GM19023 (cell line): ENCODE data around the gene UGT1A6.

Source experiments
- ATAC-seq: cut with Tn5 transposase; IDR thresholded peaks from one replicate; pipeline ENCODE4 v1.9.1; 2021; ENCODE audit warnings: mild to moderate bottlenecking, moderate library complexity; ENCODE audit not compliant: unreplicated experiment

UGT1A6 gene

DNA sequence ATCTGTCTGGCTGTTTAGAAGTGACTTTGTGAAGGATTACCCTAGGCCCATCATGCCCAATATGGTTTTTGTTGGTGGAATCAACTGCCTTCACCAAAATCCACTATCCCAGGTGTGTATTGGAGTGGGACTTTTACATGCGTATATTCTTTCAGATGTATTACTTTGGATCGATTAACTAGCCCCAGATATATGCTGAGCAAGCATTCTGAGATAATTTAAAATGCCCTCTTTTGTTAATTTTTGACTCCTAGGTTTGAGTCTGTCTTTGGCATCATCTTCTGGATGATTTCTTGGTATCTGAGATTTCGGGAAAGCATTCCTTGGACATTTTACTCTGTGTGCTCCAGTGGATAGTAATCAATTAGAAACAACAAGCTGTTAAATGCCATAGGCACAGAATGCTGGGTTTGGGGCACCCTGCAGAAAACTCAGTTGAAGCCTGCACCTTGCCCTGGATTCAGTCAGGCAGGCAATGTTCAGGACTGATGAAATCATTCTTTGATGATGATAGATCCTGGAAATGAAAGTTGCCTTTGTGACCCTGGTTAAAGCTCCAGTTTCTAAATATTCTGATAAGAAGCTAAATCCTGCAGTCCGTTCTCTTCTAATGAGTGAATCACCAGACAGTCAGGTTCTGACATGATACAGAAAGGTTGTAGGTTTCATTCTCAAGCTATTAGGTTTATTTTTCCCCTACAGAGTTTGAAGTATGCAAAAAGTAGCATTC is 68.5 kb downstream of the UGT1A6 start:
- ATAC-seq, result no peak

DNA sequence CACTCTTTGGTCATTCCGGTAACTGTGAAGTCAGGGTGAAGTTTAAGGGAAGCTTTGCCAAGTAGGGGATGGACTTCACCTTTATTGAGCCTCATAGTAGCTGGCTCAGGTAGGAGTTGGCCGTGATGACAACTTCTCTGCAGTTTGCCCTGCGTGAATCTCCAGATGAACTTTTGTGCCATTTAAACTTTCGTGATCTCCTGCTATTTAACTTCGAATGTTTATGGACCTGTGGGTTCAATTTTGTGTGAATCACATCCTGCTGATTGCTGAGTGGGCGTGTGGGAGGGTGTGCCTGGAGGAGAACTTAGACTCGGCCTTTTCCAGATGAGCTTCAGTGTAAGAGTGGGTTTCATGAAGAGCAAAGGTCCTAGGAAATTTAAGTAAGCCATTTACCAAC is 71.6 kb downstream of the UGT1A6 start:
- no peak for ATAC-seq

DNA sequence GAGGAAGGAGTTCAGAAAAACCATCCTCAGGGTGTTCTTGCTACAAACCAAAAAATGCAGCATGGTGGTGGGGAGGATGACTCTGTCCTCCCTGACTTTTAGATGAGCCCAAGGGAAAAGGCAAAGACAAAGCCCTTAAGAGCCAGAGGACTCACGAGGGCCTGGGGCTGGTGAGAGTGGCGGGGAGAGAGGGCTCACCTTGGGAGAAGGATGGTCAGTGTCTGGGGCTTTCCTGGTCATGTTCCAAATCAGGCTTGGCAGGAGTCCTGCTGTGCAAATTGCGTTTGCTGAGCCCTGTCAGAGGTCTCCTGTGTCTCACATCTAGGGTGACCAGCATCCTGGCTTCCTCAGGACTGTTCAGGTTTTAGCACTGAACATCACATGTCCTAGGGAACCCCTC is 72.1 kb downstream of the UGT1A6 start:
- ATAC-seq, result no peak

DNA sequence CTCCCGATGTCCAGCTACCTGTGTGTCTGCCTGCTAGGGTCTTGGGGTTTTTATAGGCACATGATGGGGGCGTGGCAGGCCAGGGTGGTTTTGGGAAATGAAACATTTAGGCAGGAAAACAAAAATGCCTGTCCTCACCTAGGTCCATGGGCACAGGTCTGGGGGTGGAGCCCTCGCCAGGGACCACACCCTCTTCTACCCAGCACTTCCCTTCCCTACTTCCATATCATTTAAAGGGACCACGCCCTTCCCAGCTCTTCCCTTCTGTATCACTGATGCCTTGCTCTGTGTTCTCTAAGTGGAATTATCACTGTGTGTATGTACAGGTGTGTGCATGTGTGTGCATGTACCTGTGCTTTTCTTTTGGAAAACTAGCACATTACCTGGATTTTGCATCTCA is 73.7 kb downstream of the UGT1A6 start:
- no peak for ATAC-seq

DNA sequence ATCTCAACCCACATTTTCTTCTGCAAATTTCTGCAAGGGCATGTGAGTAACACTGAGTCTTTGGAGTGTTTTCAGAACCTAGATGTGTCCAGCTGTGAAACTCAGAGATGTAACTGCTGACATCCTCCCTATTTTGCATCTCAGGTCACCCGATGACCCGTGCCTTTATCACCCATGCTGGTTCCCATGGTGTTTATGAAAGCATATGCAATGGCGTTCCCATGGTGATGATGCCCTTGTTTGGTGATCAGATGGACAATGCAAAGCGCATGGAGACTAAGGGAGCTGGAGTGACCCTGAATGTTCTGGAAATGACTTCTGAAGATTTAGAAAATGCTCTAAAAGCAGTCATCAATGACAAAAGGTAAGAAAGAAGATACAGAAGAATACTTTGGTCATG is 75.4 kb downstream of the UGT1A6 start:
- no peak for ATAC-seq

DNA sequence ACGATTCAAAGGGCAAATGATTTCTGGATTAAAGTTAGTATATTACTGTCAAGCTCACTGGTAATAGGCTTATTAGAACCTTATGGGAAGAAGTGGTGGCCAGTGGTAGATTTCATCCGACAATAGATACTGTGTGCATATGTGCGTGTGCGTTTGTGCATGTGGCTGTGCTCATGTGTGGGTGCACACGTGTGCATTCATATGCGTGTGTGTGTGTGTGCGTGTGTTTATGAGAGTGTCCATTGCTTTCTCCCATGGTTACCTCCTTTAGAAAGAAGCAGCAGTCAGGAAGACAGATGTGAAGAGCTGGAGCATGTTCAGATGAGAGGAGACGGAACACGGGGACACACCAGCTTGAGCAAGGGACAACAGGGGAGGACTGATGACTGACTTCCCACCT is 76.6 kb downstream of the UGT1A6 start:
- ATAC-seq, result no peak

DNA sequence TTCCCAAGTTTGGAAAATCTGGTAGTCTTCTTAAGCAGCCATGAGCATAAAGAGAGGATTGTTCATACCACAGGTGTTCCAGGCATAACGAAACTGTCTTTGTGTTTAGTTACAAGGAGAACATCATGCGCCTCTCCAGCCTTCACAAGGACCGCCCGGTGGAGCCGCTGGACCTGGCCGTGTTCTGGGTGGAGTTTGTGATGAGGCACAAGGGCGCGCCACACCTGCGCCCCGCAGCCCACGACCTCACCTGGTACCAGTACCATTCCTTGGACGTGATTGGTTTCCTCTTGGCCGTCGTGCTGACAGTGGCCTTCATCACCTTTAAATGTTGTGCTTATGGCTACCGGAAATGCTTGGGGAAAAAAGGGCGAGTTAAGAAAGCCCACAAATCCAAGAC is 79.5 kb downstream of the UGT1A6 start:
- no peak for ATAC-seq

DNA sequence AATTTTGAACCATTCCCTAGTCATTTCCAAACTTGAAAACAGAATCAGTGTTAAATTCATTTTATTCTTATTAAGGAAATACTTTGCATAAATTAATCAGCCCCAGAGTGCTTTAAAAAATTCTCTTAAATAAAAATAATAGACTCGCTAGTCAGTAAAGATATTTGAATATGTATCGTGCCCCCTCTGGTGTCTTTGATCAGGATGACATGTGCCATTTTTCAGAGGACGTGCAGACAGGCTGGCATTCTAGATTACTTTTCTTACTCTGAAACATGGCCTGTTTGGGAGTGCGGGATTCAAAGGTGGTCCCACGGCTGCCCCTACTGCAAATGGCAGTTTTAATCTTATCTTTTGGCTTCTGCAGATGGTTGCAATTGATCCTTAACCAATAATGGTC is 79.9 kb downstream of the UGT1A6 start:
- no peak for ATAC-seq

DNA sequence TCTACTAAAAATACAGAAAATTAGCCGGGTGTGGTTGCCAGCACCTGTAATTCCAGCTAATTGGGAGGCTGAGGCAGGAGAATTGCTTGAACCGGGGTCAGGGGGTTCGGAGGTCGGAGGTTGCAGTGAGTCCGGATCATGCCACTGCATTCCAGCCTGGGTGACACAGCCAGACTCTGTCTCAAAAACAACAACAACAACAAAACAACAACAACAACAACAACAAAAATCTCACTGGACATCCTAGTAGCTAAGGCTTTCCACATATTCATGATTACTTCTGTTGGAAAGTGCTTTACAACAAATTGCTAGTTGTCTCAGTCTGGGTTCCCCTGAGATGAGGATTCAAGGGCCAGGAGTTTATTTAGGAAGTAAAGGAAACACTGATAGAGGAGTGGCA is 81.2 kb downstream of the UGT1A6 start:
- ATAC-seq, result no peak

DNA sequence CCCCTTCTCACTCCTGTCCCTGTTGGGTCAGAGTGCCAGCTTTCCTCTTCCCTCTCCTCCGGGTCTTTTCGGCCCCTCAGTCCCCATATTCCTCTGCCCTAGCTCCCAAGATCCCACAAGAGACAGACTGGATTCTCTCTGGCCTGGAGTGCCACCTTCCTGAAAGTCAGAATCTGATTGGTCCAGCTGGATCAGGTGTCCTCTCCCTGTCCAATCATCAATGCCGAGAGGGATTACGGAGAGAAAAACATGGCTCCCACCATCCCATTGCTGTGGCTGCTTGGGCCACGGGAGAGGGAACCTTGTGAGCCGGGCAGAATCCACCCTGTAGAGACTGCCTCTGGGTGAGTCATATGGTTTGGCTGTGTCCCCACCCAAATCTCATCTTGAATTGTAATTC is 82.7 kb downstream of the UGT1A6 start:
- no peak for ATAC-seq

DNA sequence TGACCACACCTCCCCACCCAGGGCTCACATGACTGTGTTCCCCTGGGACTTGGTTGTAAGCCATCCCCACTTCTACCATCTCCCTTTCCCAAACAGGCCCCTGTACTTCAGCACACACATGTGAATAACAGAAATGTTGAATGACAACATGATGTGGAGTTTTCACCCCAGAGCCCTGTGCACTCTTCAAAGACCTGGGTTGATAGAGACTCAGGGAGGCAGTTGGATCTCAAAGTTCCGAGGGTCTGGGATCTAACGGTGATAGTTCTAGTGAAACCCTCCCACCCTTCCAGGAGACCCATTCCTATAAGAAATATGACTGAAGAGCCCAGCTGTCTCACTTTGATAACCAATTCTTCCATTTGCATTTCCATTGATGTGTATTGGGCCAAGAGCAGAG is 85.3 kb downstream of the UGT1A6 start, which contains the start of gene MROH2A:
Gene MROH2A, plus strand, starts transcription at position 301 of the 400 bp plus-strand sequence. CDS start 1,029 bp downstream, outside the sequence.
- ATAC-seq, result no peak

DNA sequence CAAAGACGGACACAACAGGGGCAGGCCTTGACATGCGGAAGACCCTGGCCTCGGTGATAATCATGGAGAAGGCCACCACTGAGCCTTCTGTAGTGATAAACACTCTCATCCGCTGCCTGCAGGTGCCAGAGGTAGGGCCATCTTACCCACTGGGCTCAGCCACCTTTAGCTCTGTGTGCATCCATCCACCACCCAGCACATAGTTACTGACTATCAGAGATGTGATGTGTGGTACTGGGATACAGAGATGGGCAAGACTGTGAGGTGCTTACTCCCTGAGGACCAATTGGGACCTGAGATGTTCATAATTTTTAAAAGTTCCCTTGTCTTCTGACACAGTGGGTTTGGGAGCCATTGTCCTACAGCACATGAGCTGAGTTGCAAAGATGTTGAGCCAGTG is 87.0 kb downstream of the UGT1A6 start:
- no peak for ATAC-seq

DNA sequence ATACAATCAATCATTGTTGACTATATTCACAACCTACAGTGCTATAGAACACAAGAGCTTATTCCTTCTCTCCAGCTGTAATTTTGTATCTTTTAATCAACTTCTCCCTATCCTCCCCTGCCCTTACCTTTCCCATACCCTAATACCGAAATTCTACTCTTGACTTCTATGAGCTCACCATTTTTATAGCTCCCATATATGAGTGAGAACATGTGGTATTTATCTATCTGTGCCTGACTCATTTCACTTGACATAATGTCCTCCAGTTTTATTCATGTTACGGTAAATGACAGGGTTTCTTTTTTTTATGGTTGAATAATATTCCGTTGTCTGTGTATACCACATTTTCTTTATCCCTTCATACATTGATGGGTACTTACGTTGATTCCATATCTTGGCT is 88.1 kb downstream of the UGT1A6 start:
- no peak for ATAC-seq

DNA sequence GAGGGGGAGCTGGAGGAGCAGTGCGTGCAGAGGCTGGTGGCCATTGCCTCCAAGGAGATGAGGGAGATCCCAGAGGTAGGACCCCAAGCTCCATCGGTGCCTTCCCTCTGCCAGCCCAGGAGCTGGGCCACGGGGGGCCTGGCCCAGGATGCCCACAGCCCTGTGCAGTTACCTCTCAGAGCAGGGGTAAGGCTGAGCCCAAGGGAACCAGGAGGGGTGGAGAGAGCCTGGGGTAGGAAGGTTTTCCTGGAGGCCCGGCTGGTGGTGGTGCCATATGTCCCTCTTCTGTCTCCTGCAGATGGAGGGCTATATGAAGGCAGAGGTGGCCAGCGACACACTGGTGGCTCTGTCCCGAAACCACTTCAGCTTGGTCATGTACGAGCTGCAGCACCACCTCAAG is 96.9 kb downstream of the UGT1A6 start:
- ATAC-seq, result no peak

DNA sequence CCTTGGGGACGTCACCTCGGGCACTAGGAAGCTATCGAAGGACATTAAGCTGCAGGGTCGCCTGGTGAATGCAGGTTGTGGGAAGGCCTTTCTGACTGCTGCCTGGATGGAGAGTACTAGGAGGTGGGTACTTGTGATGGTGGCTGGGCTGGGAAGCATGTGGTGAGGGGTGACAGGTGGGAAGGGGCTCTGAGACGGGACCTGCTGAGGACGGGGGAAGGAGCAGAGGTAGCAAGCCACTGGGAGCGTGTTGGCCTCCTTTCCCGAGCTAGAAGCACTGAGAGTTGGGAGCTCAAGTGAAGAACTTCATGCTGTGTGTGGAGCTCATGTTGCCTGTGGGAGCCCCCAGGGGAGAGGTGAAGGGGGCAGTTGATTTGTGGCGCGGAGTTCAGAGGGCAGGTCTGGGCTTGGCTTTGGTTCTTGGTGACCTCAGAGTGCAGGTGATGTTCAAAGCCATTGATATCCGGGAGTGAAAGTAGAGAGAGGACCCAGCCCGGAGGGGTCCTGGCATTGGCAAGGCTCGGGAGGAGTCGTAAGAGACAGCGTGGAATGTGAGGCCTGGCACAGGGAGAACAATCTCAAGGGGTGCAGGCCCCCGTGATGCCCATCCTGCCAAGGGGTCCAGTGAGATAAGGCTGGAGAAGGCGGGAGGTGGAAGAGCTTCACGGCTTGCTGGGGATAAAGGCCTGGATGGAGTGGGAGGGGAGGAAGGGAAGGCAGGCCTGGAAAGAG is 98.6 kb downstream of the UGT1A6 start:
- no peak for ATAC-seq

DNA sequence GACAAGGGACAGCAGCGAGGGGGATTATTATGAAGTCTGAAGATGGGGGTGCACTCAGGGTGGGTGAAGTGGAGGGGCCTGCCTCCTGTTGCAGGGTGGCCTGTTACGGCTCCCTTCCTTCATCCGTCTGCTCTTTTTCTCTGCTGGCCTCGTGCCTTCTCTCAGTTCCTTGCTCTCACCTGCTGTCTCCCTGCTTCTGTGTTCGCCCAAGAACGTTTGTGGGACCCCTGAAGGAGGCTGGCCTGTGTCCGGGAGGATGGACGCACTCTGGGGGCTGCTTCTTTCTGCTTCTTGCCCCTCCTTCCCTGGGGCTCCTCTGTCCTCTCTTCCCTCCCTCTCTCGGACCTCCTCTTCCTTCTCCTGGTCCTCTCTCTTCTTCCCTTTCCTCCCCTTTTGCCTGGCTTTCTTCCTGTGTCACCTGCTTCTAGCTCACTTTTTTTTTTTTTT is 99.2 kb downstream of the UGT1A6 start:
- ATAC-seq, result no peak

DNA sequence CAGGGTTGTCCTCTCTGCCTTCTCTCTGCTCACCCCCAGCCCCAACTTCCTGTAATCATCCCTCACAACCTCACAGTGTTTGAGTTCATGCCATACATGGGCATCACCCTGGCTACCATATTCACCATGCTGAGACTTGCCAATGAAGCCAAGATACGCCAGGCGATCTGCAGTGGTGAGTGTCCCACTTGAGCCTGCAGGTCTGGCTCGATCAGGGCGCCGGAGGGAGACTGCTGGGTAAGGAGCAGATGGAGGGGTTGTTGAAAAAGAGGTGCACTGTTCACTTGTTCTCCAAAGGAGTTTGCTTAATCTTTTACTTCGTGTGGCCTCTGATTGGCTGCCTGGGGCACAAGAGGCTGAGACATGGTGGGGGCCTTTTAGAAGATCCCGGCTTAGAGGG is 100.0 kb downstream of the UGT1A6 start:
- ATAC-seq, result no peak

DNA sequence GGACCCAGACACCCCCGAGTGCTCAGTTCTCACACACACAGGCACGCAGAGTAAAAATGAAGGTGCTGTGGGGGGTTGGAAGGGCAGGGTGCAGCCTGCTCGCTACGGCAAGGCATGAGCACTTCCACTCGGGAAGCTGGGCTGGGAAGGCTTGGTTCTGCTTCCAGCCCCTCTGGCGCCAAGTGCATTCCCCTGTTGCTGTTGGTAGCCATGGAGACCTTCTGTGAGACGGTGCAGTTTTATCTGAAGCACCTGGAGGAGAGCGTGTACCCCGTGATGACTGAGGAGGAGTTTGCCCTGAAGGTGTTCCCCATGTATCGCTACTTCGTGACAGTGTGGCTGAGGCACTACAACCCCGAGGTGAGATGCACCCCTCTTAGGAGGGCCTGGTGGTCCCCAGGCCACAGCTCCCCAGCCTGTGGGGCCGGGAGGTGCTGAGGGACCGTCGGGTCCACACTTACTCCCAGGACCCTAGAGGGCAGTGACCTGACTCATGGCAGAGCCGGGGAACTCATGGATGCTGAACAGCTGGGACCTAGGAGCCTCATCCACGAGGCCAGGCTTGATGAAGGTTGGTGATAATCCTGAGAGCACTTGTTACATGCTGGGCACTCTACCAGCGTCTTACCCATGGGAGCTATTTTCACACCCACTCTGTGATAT is 100.9 kb downstream of the UGT1A6 start:
- no peak for ATAC-seq

DNA sequence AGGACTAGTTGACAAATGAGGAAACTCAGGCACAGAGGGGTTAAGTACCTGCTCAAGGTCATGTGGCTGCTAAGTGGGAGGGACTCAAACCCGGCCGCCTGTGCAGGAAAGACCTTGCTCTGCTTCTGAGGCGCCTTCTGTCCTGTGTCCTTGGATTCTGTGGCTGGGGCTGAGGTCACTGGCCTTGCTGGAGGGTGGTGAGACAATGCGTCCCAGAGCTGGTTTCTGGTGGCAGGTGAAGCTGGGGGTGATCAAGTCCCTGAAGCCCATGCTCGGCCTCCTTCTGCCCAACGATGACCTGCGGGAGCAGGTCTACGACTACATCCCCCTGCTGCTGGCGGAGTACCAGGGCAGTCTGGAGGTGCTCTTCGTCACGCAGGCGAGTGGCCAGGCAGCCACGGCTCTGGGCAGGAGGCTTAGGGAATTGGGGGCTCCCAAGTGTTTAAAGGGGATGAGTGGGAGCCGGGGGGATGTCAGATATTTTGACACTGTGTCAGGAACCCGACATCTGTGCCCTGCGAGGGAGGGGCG is 101.5 kb downstream of the UGT1A6 start:
- no peak for ATAC-seq

DNA sequence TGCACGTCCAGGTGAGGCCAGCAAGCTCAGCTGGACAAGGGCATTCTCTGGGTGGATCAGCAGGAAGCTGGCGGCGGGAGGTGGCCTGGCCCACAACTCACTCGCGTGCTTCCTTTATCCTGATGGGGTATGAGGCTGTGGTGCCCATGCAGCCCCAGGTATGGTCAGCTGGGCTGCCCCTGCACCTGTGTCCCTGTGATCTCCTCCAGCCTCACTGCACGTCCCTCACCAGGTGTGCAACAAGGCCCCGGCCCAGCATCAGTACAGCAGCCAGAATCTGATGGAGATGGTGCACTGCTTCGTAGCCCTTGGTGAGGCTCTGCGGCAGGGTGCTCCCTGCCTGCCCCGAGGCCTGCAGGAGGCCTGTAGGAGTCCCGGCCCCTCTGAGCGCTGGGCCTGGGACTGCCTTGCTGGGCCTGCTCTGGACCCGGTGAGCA is 103.1 kb downstream of the UGT1A6 start:
- ATAC-seq, result no peak

DNA sequence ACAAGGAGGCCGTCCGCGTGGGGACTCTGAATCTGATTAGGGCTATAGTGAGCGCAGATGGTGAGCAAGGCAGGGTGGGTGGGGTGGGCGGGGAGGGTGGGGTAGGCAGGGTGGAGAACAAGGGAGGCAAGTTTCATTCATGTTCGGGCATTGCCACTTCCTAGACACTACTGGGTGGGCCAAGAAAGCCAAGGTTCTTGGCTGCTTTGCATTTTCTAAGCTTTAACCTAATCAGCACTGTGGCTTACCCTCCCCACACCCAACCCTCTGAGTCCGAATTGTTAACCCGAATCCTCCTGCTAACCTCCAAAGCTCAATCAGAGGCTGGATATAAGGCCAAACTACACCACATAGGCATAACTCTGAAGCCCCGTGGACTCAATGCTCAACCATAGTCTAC is 103.6 kb downstream of the UGT1A6 start:
- no peak for ATAC-seq
